Measurements from ENCODE around the gene SHB. TPM values are rescaled to one million over a fixed set of nuclear protein-coding genes. Genes with fewer than 3 reads are reported as not detected.

The SHB gene
- total RNA-seq, 1 experiment from 2014 or later, result 29.6 TPM

DNA sequence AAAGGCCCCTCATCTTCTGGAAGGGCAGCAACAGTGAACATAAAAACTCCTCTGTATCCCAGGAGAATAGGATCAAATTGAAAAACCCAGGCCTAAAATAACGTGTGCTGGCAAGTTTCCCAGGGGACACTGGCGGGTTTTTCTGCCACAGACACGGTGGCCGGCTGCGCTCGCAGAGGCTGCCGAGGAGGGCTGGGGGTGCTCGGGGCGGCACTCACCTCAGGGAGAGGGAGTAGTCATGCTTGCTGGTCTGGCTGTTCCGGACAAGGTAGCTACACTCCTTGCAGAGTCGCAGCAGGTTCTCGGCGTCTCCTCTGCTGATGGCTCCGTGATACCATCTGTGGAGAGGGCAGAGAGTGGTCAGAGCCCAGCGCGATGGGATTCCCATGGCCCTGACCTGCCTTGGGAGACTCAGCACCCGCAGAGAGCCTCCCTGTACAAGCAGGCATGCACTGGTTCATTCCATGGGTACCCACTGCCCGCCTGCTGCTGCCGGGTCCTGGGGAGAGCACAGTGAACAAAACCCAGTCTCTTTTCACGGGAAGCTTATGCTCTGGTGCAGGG, 120.5 kb downstream of the SHB start:
- POLR2A ChIA-PET, result interaction anchor here (0.8 kb wide), 1 partner anchor 10 kb away, joined by 4 read pairs; no protein-coding TSS in a partner anchor
- Mint-ChIP-seq H3K4me3 (ENCODE audit: unreplicated experiment) (no peak overlapping the region), H3K36me3 (ENCODE audit: insufficient read depth, unreplicated experiment) (peaks cover 25% of the 10 kb centered on the region), H3K9me3 (ENCODE audit: unreplicated experiment) (no peaks in the 10 kb centered on the region), H3K27ac (ENCODE audit: low read depth, unreplicated experiment) (no peak overlapping the region), H3K27me3 (ENCODE audit: insufficient read depth, unreplicated experiment) (no peaks in the 10 kb centered on the region), H3K4me1 (ENCODE audit: insufficient read depth, unreplicated experiment) (peaks cover 43% of the 10 kb centered on the region)
- no TSS peak for BruUV-seq (replicated peaks)
- intact Hi-C loops (cut with micrococcal nuclease), result no loop called here
- TF ChIP-seq, protein P1, sequence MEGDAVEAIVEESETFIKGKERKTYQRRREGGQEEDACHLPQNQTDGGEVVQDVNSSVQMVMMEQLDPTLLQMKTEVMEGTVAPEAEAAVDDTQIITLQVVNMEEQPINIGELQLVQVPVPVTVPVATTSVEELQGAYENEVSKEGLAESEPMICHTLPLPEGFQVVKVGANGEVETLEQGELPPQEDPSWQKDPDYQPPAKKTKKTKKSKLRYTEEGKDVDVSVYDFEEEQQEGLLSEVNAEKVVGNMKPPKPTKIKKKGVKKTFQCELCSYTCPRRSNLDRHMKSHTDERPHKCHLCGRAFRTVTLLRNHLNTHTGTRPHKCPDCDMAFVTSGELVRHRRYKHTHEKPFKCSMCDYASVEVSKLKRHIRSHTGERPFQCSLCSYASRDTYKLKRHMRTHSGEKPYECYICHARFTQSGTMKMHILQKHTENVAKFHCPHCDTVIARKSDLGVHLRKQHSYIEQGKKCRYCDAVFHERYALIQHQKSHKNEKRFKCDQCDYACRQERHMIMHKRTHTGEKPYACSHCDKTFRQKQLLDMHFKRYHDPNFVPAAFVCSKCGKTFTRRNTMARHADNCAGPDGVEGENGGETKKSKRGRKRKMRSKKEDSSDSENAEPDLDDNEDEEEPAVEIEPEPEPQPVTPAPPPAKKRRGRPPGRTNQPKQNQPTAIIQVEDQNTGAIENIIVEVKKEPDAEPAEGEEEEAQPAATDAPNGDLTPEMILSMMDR (IDR thresholded peaks at IDR 0.05; ENCODE audit: unreplicated experiment), result no peak
- DNase-seq (ENCODE audit: unreplicated experiment), result no peak
- CTCF ChIA-PET, result interaction anchor here (0.6 kb wide), 2 partner anchors 27 to 365 kb away, joined by 3 to 4 read pairs; no protein-coding TSS in a partner anchor

DNA sequence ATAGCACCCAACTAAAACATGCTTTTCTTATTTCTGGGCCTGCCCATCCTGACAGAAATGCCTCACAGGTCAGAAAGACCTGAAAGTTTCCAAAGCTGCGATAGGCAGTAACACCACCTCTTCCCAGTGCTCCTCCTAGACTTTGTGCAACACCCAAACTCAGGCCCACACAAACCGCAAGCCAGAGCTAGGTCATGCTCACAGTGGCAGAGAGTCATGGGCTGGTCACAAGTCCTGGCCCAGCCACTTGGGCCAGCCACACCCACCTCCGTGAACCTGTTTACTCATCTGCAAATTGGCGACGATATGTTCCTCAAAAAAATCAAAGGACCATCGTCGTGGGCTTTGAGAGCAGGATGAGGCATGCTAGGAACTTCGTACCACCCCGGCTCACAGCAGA, 121.0 kb downstream of the SHB start:
- Mint-ChIP-seq H3K4me3 (ENCODE audit: unreplicated experiment) (no peak overlapping the region), H3K27me3 (ENCODE audit: insufficient read depth, unreplicated experiment) (no peaks in the 10 kb centered on the region), H3K36me3 (ENCODE audit: insufficient read depth, unreplicated experiment) (peaks cover 23% of the 10 kb centered on the region), H3K4me1 (ENCODE audit: insufficient read depth, unreplicated experiment) (peaks cover 43% of the 10 kb centered on the region), H3K9me3 (ENCODE audit: unreplicated experiment) (no peaks in the 10 kb centered on the region), H3K27ac (ENCODE audit: low read depth, unreplicated experiment) (no peak overlapping the region)
- ChIA-PET CTCF (interaction anchor here (0.6 kb wide), 1 partner anchor 27 kb away, joined by 4 read pairs; no protein-coding TSS in a partner anchor), POLR2A (interaction anchor here (0.8 kb wide), 1 partner anchor 10 kb away, joined by 4 read pairs; no protein-coding TSS in a partner anchor)
- intact Hi-C loops (cut with micrococcal nuclease), result no loop called here
- DNase-seq (ENCODE audit: unreplicated experiment), result peak; percentile 73
- no TSS peak for BruUV-seq (replicated peaks)
- TF ChIP-seq, protein P1 (IDR thresholded peaks at IDR 0.05; ENCODE audit: unreplicated experiment), result no peak

DNA sequence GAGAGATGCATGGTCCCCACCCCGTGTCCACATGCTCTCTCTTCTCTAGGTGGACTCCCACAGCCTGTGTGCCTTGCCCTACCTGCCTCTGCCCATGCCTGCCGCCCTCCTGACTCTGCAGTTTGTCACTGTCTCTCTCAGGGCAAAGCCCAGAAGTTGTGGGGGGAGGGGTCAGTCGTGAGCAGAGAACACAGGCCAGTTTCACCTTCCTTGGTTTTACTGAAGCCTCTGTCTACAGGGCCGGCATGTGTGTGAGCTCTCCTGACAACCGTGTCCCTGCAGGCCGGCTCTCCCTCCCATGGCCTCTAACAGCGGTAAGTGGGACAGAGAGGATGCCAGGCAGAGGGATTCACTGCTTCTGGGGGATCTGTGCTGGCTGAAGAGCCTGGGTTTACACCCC, 121.6 kb downstream of the SHB start:
- H3K27me3 Mint-ChIP-seq (ENCODE audit: insufficient read depth, unreplicated experiment), result no peaks in the 10 kb centered on the region
- H3K4me1 Mint-ChIP-seq (ENCODE audit: insufficient read depth, unreplicated experiment), result peaks cover 40% of the 10 kb centered on the region
- POLR2A ChIA-PET, result no interaction called here
- no peak overlapping the region for H3K27ac Mint-ChIP-seq (ENCODE audit: low read depth, unreplicated experiment)
- no peak overlapping the region for H3K4me3 Mint-ChIP-seq (ENCODE audit: unreplicated experiment)
- DNase-seq (ENCODE audit: unreplicated experiment), result no peak
- peaks cover 23% of the 10 kb centered on the region for H3K36me3 Mint-ChIP-seq (ENCODE audit: insufficient read depth, unreplicated experiment)
- intact Hi-C loops (cut with micrococcal nuclease), result no loop called here
- CTCF ChIA-PET, result interaction anchor here (0.6 to 1.3 kb wide), 3 partner anchors 26 to 445 kb away, joined by 3 to 4 read pairs (median 3); partner anchors contain the start of gene ALDH1B1
- TF ChIP-seq, protein P1 (IDR thresholded peaks at IDR 0.05; ENCODE audit: unreplicated experiment), result no peak
- no TSS peak for BruUV-seq (replicated peaks)
- H3K9me3 Mint-ChIP-seq (ENCODE audit: unreplicated experiment), result no peaks in the 10 kb centered on the region

DNA sequence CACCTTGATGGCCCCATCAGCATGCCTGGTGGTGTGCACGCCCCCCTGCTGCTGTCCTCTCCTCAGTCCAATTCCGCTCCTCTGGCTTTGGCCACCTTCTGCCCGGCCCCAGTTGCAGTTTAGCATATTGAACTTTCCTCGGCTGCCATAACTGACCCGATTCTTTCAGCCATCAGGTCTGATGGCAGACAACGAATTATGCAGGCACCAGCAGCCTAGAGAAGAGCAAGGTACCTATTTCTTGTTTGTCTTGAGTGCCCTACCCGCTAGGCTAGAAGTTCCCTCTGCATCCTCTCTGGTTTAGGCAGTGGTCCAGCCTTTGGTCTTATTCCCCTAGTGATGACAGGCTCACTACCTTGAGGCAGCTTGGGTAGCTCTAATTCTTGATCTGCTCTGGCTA, 122.1 kb downstream of the SHB start:
- no TSS peak for BruUV-seq (replicated peaks)
- Mint-ChIP-seq H3K4me1 (ENCODE audit: insufficient read depth, unreplicated experiment) (peaks cover 35% of the 10 kb centered on the region), H3K4me3 (ENCODE audit: unreplicated experiment) (no peak overlapping the region), H3K36me3 (ENCODE audit: insufficient read depth, unreplicated experiment) (peaks cover 22% of the 10 kb centered on the region), H3K27ac (ENCODE audit: low read depth, unreplicated experiment) (no peak overlapping the region), H3K9me3 (ENCODE audit: unreplicated experiment) (no peaks in the 10 kb centered on the region), H3K27me3 (ENCODE audit: insufficient read depth, unreplicated experiment) (no peaks in the 10 kb centered on the region)
- CTCF ChIA-PET, result interaction anchor here (0.6 to 1.3 kb wide), 3 partner anchors 26 to 446 kb away, joined by 3 to 4 read pairs (median 3); partner anchors contain the start of gene ALDH1B1
- POLR2A ChIA-PET, result no interaction called here
- TF ChIP-seq, protein P1 (IDR thresholded peaks at IDR 0.05; ENCODE audit: unreplicated experiment), result no peak
- intact Hi-C loops (cut with micrococcal nuclease), result no loop called here
- DNase-seq (ENCODE audit: unreplicated experiment), result no peak
